ENCODE results near the gene NT5DC4.

GRCh38 chr2:112713585-112713925 lies 7.3 kb upstream of the NT5DC4 start:
- TF ChIP-seq CTCF (conservative IDR thresholded peaks at IDR 0.05; ENCODE audit: low read depth, low read length), result no peak
- TF ChIP-seq POLR2A (IDR thresholded peaks at IDR 0.05; ENCODE audit: low read depth, low read length), result no peak
- TF ChIP-seq RAD21 (IDR thresholded peaks at IDR 0.05; ENCODE audit: low read length), result no peak
- no peak for TF ChIP-seq BHLHE40 (IDR thresholded peaks at IDR 0.05; ENCODE audit: low read depth, low read length)

Measured in IMR-90 (cell line).